Caki2 (cell line): Measurements from ENCODE around the gene RTKN. TPM values are rescaled to one million over a fixed set of nuclear protein-coding genes. Genes with fewer than 3 reads are reported as not detected.
A peak's percentile ranks its signal among the peaks of the same experiment; 100 is the strongest.
"Not testable (repeated sequence)": the region's sequence is repeated elsewhere in the genome, so short reads cannot be mapped to it uniquely, and the experiment has no call there.

ENCODE experiments used
- DNase-seq: peaks from one replicate; pipeline ENCODE4 v3.0.0-alpha.2; 2015; ENCODE audit warnings: low read depth
- in situ Hi-C: cut with HindIII; loops from 2 replicates; pipeline ENCODE4 v1.10.0; 2016; ENCODE audit warnings: low sequenced_read_pairs, low pct_unique_long_range_greater_than_20kb, mixed read lengths
- total RNA-seq: library from RNA; depleted of rRNA; stranded (reverse); fragments of >200 nt; shearing (Covaris generic); gene quantifications from 2 replicates; pipeline ENCODE4 v1.2.3, GENCODE V29; 2014; ENCODE audit warnings: low replicate concordance; rRNA removed

RTKN gene
- total RNA-seq = 55.6 and 71.1 TPM in 2 replicates

DNA sequence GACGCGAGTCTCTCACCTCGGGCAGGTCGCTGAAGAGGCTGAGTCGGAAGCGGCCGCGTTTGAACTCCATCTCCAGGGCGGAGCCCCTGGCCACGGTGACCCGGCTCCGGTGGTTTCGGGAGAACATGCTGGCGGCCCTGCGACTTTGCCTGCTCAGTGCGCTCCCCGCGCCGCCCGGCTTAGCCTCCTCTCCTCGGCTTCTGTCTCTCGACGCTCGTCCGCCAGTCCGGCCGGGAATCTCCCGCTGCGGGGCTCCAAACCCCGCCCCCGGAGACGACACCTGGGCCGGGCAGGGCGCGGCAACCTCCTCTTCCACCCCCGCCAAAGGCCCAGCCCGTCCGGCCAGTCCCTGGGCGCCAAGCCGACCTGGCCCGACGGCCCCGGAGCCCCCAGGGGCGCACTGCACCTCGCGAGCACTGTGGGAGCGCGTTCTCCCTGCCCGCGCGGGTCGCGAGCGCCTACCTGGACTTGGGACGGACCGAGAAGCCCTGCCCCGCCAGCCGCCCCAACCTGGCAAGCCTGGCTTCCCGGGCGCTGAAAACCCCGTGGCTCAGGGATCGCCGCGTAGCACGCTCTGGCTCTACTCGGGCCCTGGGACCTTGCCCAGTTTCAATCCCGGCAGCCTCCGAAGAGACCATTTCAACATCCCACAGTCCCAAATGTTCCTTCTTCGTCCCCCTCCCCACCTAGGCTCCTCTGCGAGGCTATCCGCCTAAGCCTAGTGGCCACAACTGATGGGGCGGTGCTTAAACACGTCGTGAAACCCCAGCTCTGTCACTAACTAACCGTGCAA is at the start of gene RTKN:
Gene RTKN, minus strand, starts transcription at position 248 of the 793 bp plus-strand sequence. Its CDS starts 121 bp downstream, at position 127.
- DNase-seq = peak; percentile 89
- in situ Hi-C loops = no loop called here

DNA sequence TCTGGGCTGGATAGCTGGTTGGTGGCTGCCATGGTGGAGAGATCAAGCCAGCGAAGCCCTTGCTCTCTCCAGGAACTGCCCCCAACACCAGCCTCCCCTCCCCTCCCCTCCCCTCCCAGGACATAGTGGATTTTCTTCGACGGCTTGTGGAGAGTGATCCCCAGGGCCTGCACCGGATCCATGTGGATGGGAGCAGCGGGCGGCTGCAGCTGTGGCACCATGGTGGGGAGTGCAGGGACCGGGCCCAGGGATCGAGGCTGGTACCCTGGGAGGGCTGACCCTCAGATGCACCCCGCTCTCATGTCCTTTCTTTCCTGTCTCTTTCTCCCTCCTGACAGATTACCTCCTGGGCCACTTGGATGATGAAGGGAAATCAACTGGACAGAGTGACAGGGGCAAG is 48.2 kb upstream of the RTKN start:
- in situ Hi-C loops = no loop called here
- no peak for DNase-seq

- no peak for DNase-seq
- in situ Hi-C loops = no loop called here
Observed at GRCh38 chr2:74488643-74489481, 47.1 kb upstream of the RTKN start.

- in situ Hi-C loops = no loop called here
- no peak for DNase-seq
Observed at GRCh38 chr2:74486141-74486540, 44.4 kb upstream of the RTKN start.

- DNase-seq, in situ Hi-C loops: not testable (repeated sequence)
Observed at GRCh38 chr2:74483675-74484164, 42.0 kb upstream of the RTKN start.

- DNase-seq = peak; percentile 95
- in situ Hi-C loops = no loop called here
Observed at GRCh38 chr2:74482801-74483674, 41.3 kb upstream of the RTKN start, which contains the start of the genes CCDC142 and TTC31. TSS of gene CCDC142 (minus strand) at chr2:74482998. CDS start at chr2:74482837, 161 bp downstream. TSS of gene TTC31 (plus strand) at chr2:74483081. CDS start at chr2:74483096, 15 bp downstream.

DNA sequence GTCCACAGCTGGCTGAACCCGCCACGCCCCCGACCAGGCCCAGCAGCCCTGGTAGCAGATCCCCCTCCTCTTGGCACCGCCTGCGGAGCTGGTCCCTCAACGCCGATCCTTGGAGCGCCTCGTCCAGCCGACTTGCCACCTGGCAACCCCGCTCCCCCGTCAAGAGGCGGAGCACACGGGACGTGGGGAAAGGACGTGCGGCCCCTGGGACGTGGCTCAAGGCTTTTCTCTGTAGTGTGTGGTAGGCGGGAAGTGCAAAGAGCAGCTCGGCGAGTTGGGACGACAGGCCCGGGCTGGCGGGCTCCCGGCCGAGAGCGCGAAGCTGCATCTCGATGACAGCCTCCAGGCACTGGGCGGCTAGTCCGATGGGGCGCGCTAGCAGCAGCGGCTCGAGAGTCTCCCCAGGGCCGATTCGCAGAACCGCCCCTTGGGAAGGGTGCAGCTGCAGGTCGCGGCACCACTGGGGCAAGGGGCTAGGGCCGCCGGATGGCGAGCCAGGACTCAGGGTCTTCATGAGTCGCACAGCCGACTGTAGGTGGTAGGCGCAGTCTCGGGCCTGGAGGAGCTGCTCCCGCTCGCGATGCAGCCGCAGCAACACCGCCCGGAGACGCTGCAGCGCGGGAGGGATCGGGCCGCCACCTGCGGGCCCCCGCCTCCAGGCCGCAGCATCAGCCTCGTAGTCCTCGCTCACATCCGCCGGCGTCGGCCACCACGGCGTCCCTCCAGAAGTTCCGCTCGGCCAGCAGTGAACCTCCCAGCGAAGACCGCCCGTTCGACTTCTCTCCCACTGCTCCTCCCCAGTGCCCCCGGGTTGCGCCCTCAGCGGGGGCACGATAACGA is 40.4 kb upstream of the RTKN start:
- in situ Hi-C loops = no loop called here
- DNase-seq = no peak

DNA sequence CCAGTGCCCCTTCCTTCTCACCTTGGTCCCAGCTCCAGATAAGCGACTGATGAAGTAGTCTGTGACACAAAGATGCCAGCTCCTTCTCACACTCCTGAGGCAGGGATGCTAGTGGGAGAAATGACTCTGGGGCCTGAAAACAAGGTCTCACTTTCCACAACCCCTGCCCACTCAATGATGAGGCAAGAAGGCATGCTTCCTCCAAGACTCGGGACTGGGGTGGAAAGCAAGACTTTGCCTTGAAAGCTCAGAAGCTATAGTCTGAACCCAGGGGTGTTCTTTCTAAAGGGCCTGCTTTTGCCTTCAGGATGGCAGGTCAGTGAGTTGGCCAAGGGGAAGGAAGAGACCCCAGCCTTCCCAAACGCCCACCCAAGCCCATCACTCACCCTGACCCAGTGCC is 39.7 kb upstream of the RTKN start:
- in situ Hi-C loops = no loop called here
- DNase-seq = no peak

- no peak for DNase-seq
- in situ Hi-C loops = no loop called here
Observed at GRCh38 chr2:74474899-74475298, 33.2 kb upstream of the RTKN start.

DNA sequence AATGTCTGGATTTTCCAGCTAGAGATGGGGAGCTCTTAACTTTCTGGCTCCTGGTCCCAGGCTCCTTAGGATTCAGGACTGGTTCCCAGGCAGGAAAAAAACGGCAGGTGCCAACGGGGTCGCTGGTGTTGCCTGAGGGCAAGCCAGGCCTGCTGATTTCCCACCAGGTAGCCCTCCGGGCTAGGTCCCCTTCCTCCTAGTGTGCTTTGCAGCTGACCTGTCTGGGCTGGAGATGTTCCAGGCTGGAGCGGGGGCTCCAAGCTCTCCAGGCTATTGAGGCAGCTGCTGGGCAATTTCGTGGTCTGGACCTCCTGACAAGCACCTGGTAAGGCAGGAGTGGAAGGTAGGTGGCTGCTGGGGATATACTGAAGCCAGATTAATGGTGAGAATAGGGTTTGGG is 32.7 kb upstream of the RTKN start:
- in situ Hi-C loops = no loop called here
- DNase-seq = no peak

DNA sequence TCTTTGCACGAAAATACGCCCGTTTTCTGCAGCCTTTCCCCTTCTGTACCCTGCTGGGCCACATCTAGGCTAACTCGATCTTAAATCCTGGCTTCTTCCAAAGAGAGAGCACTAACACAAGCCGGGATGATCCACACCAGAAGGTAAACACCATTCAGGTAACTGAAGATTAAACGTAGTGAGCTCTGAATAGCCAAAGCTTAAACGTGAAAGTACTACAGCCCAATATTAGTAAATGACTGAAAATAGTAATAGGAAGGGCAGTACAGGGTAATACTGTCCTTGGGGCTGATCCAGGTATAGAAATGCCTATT is 31.2 kb upstream of the RTKN start:
- DNase-seq = no peak
- in situ Hi-C loops = no loop called here

GRCh38 chr2:74472086-74472944 is 30.6 kb upstream of the RTKN start, which contains the start of gene MRPL53:
TSS of gene MRPL53 (minus strand) at chr2:74472680. CDS start at chr2:74472660, 20 bp downstream.
- in situ Hi-C loops = no loop called here
- peak; percentile 88 for DNase-seq

GRCh38 chr2:74471332-74472065 is 29.8 kb upstream of the RTKN start:
- in situ Hi-C loops = no loop called here
- DNase-seq = peak; percentile 47

GRCh38 chr2:74470742-74471141 is 29.0 kb upstream of the RTKN start:
- in situ Hi-C loops = not testable (repeated sequence)

DNA sequence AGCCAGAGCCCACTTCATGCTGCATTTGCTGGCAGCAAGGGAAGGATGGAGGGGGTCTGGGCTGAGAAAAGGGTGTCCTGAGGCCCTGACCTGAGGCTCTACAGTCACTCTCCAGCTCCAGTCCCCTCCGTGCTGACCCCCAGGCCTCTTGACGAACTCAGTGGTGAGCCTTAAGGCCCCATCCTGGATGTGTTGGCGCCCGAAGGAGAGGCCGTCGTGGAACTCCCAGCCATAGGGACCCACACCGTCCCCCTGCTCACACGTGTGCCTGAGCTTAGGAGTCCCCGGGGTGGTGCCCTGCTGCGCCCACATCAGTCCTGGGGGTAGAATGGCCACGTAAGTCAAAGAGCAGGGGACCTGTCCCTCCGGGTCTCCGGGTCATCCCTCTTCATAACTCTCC is 22.7 kb upstream of the RTKN start:
- in situ Hi-C loops = no loop called here

More at GRCh38 chr2:74470742-74471141, 29.0 kb upstream of the RTKN start:
- DNase-seq = not testable (repeated sequence)

GRCh38 chr2:74462786-74463105 is 21.0 kb upstream of the RTKN start:
- in situ Hi-C loops = no loop called here
- DNase-seq = no peak

More for the DNA sequence above, 22.7 kb upstream of the RTKN start:
- DNase-seq = no peak
